GM12892 (cell line): ENCODE results near the gene LCE2A.
"Not testable (repeated sequence)": the region's sequence is repeated elsewhere in the genome, so short reads cannot be mapped to it uniquely, and the experiment has no call there.

ENCODE experiments used
- POLR2AphosphoS5 ChIP-seq: IDR thresholded peaks from 2 replicates; pipeline ENCODE4 v1.6.1; 2011; ENCODE audit warnings: low read depth, low read length, control low read depth
- TAF1 ChIP-seq: IDR thresholded peaks from 2 replicates; pipeline ENCODE4 v1.6.1; 2011; ENCODE audit warnings: low read depth, mild to moderate bottlenecking, control low read depth, low read length, borderline replicate concordance

GRCh38 chr1:152674983-152675382 lies 23.2 kb upstream of the LCE2A start, which contains the start of gene LCE2C:
- not testable (repeated sequence) for TF ChIP-seq TAF1, POLR2AphosphoS5
